GM19043 (cell line): ENCODE results near the gene ETV3L.

Experiments used
- ATAC-seq: cut with Tn5 transposase; IDR thresholded peaks from one replicate; pipeline ENCODE4 v1.9.1; 2021; ENCODE audit warnings: low read depth; ENCODE audit not compliant: unreplicated experiment

Gene ETV3L

GRCh38 chr1:157099633-157100009, at the start of gene ETV3L:
TSS of gene ETV3L (minus strand) at chr1:157099808. CDS start at chr1:157099523, 285 bp downstream.
- no peak for ATAC-seq

DNA sequence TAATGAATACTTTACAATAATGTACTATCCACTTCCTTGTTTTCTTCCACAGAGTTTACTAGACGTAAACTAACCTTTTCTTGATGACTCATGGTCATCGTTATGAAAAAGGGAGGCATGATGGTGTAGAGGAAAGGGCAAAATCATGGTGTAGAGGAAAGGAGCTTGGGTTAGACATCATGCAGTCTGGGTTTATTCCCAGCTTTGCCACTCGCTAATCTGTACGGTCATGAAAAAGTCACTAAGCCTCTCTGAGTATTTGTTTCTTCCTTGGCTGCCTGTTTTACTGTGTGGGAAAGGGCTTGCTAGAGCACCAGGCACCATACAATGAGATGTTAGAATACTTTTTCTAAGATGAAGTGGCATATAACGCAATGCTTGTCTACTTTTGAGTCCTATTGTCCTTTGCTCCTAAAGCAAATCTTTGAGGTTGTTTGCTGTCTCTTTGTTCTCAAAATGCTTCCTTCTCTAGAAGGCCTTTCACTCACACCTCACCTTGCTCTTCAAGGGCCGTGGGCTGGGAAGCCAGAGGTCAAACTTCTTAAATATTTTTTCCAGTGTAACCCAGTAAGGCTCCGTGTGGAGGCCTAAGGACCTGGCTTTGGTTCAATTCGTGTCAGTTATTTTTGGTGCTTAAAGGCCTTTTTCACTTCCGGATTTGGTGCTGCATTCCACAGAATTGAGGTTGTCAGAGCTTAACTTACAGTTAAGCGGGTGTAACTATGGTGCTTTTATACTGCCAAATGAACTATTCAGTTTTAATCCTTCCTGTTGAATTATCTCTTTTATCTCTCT, 48.5 kb upstream of the ETV3L start:
- no peak for ATAC-seq

DNA sequence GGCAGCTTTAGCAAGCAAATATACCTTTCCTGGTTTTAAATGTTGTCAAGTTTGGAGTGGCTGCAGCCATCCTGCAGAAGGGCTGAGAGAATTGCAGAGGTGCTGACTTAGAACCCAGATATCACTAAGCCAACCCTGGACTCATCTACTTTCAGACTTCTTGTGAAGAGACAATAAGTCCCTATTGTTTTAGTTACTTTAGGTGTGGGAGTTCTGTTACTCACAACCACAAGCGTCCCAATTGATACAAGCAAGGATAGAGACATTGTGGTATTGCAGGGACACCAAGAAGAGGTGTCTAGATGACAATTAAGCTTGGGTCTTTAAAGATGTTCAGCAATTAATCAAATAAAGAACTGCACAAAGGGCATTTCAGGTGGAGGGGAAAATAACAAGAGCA, 47.4 kb upstream of the ETV3L start:
- no peak for ATAC-seq

DNA sequence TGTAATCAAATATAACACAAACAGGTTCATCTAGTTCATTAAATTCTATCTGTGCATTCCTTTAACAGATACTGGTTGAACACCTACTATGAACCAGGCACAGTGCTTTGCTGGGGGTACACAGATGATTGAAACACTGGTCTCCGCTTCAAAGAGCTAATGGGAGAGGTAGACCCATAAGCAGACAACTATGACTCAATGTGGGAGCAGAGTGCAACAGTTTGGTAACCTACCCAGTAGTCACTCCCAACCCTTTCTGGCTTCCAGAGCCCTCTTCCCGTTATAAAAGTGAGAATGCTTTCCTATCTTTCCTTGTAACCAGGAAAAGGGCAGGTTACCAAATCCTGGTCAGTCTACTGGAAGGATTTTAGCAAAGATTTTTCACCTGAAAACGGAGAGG, 46.6 kb upstream of the ETV3L start:
- ATAC-seq, result no peak

DNA sequence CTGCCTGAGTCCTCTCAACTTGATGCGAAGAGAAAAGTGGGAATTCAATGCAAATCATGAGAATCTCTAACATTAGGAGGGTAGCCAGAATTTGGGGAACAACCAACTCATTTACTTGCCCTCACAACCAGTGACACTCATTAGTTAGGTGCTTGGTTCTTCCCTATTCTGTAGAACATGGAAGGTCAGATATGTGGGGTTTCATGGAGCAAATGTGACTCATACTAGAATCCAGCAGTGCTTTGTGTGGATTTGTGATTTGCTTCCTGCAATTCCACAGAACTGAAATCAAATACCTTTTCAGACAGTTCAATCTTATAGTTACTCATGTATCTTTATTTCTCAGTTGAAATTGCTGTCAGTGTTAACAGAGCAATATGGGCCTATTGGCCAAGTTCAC, 45.5 kb upstream of the ETV3L start:
- no peak for ATAC-seq

GRCh38 chr1:157144509-157144908, 44.9 kb upstream of the ETV3L start:
- ATAC-seq, result no peak

- no peak for ATAC-seq
Observed at GRCh38 chr1:157142765-157143423, 43.3 kb upstream of the ETV3L start.

DNA sequence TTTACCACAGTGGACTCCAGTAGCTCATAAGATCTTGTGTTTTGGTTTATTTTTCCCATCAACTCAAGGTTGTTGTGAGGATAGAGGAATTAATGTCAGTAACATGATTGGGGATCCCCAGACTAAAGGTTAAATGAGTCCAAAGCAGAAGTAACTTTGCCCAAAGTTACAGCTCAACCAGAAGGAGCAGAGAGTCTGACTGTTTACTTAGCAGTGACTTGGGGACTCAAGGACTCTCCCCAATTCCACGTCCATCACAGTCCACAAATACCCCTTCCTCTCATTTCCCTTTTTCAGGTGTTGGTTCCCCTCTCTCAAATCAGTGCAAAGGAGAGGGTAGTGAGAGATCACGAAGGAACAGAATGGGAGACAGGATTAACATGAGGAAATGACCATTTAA, 42.6 kb upstream of the ETV3L start:
- no peak for ATAC-seq

DNA sequence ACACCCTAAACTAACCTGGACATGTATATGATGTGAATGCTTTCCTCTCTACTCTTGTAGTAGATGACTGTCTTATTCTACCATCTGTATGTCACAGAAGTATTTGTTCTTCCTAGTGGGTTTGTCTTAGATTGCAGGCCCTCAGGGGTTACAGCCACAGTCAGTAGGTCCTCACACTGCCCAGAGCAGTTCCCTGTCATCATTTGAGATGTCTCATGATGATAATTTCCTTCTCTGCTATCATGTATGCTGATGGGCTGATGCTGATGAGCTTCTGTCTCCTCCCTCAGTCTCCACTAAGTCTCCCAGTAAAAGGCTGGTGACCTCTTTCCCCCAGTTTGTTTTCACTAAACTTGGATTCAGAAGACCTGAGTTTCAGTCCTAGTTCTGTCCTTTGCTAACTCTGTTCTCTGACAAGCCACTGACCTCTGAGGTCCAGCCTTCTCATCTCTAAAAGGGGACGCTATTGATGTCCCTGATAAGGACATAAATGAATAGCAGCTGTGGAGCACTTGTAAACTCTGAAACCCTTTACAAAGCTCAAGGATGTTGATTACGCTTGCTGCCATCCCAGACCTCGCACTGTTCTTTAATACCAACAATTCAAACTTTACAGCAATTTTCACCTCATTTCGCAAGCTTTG, 41.7 kb upstream of the ETV3L start:
- ATAC-seq, result no peak

DNA sequence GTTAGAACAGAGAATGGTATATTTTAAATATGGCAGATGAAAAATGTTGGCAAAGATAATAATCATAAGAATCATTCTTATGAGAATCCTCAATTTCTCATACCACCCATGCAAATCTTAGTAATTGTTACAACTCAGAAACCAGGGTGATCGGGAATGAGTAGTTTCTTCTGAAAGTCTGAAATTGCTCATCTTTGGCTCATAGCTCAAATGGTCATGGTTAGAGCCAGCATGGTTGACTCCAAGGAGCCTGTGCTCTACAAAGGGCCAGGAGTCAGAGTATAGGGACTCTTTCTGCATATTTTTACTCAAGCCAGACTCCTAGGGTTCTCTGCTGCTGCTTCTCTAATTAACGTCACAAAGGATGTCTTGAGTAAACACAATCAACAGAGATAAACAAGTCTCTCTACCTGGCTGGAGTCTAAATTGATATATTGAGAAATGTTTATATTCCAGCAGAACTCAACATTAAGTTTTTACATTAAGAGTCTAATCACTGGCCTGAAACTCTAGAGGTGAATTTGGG, 40.5 kb upstream of the ETV3L start:
- no peak for ATAC-seq

DNA sequence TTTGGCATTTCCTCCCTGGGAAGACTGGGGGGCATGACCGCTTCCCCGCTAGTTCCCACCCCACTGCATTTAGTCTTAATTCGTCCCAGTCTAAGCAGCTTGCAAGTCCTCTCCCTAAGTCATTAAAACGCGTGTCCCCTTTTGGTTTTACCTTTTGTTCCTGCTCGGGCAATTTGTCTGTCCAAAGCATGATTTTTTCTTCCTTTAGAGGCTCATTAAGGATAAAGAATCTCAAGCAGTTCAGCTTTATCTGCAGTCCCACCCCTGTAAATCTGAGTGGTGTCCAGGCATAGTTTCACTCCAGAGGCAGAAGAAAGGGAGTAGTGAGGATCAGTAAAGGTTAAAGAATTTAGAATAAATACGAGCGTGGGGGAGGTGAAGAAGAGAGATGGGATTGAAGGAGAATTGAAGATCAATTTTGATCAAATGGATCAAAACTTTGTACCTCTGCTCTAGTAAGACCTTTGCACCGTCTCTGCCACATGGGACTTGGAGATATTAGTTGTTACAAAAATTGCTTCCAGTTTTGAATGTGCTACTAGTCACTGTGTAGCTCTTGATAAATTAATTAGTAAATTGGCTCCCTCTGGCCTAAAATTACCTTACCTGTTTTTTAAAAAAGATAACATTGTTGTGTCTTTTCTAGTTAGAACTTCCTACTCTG, 39.6 kb upstream of the ETV3L start:
- no peak for ATAC-seq

- peak; percentile 87 for ATAC-seq
Observed at GRCh38 chr1:157138220-157139051, 38.8 kb upstream of the ETV3L start, which contains the start of gene ETV3. TSS of gene ETV3 (minus strand) at chr1:157138395. CDS start at chr1:157136352, 2,043 bp downstream.

DNA sequence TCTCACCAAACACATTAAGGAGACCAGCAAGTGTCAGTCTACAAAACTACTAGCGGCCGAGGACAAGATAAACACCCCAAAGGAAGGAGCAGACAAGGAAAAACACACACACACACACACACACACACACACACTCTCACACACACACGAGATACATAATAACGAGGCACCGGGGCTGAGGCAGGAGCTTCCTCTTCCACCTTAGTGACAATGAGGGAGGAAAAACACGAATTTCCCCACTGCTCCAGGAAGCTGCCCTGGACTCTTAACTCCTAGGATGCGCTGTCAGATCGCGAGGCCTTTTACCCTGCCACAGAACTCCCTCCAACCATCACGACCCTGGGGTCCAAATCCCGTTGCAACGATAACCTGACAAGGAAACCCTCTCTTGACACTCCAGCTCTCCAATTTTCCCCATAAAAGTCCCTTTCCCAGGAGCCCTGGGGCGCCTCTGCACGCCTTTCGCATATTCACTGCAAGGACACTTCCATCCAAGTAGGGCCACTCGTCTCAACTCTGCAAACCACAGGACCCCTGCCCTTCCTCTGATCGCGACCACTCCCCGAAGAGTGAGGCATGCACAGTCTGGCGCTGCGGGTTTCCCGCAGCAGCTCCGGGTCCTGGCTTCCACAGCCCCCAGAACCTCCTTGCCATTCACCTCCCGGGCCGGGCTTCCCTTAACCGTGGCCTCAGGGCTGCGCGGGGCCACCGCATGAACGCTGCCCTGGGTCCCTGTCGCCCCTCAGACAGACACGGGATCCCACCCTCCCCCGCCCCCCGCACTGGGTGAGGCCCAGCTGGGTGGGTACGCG, 38.0 kb upstream of the ETV3L start:
- ATAC-seq, result no peak

DNA sequence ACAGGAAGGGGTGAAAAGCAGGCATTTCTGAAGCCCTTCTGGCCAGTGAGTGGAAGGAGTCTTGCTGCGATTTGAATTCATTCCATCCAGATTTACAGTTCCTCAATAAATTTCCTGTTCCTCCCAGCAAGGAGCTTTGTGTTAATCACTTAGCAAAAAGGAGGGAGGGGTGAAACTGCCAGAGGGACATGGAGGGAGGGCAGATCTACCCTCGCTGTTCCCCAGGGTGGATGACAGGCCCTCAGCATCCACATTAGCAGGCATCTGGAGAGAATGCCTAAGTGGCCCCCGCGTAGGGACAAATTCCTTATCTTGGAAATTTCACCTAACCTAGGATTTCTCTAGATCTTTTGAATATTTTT, 37.4 kb upstream of the ETV3L start:
- no peak for ATAC-seq

DNA sequence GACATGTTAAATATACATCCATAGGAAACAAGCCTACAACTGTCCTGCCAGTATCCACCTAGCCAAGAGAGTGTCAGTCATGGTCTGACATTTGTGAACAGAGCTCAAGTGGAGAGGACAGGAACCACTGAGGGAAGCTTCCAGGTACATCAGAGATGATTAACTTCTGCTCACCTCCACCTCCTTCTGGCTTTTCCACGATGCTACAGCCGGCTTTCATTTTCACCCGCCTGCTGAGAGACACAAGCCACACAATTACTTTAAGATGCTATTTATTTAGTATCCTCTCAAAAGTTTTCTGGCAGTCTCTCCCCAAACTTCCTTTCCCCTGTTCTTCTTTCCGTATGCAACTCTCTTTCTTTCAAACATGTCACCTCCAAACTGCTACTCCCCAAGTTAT, 36.5 kb upstream of the ETV3L start:
- no peak for ATAC-seq

- ATAC-seq, result no peak
Observed at GRCh38 chr1:157135646-157136045, 36.0 kb upstream of the ETV3L start.

DNA sequence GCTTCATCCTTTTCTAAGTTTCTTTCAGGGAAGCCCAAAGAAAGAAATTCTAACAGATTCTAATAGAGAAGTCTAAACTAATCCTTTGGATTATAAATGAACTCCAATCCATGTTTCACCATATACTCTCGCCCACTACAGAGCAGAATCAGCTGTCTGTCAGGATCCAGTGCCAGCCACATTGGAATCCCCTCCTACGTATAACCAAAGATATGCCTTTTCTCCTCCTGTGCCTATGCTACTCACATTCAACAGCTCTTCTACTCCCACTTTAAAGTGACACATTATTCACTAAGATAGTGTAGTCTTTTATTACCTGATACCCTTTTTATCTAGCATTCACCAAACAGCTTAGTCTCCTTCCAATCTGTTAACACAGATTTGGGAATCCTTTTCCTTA, 35.5 kb upstream of the ETV3L start:
- ATAC-seq, result no peak

- no peak for ATAC-seq
Observed at GRCh38 chr1:157134442-157134841, 34.8 kb upstream of the ETV3L start.

DNA sequence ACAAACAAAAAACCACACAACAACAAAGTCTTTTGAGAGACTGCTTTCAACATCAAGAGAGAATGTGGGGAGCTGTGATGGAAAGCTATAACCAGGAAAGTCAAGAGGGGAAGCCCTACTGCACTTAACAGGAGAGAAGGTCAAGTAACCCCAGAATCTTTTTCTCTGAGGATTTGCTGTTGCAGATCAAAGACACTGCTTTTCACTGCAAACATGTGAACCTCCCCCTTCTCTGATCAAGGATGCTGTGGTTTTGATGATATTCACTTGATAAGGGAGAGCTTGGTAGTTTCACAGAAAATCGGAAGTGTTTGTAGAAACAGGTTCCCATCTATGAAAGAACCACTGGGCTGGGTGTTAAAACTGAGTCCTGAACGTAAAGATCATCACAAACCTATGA, 33.8 kb upstream of the ETV3L start:
- ATAC-seq, result no peak
